Nephron (organoid): ENCODE data around the gene WIPF2.

Source experiments
- H3K27ac Mint-ChIP-seq, 3 experiments: 2 replicates each; pipeline ENCODE4 v1.8.0; 2020; ENCODE audit warnings: mixed read lengths in 3 of 3, mild to moderate bottlenecking in 2 of 3, moderate library complexity in 1 of 3
- H3K27me3 Mint-ChIP-seq: 2 replicates; pipeline ENCODE4 v1.8.0; 2021; ENCODE audit warnings: low read depth, mild to moderate bottlenecking, moderate library complexity, mixed read lengths
- H3K36me3 Mint-ChIP-seq: 2 replicates; pipeline ENCODE4 v1.8.0; 2020; ENCODE audit warnings: low read depth, mixed read lengths
- H3K4me1 Mint-ChIP-seq: 2 replicates; pipeline ENCODE4 v1.8.0; 2020; ENCODE audit warnings: mixed read lengths
- H3K4me3 Mint-ChIP-seq, 3 experiments: 2 replicates each; pipeline ENCODE4 v1.8.0; 2020; ENCODE audit warnings: mild to moderate bottlenecking in 3 of 3, mixed read lengths in 3 of 3, moderate library complexity in 2 of 3
- H3K9me3 Mint-ChIP-seq: 2 replicates; pipeline ENCODE4 v1.8.0; 2020; ENCODE audit warnings: mixed read lengths
- TF ChIP-seq, protein P1 (sequence below), 3 experiments: fragments of 200-600 bp; sonication (generic); IDR thresholded peaks; one replicate each; pipeline ENCODE4 v1.5.0; 2021; ENCODE audit warnings: antibody characterized with exemption in 3 of 3; ENCODE audit not compliant: unreplicated experiment in 3 of 3

WIPF2 gene

DNA sequence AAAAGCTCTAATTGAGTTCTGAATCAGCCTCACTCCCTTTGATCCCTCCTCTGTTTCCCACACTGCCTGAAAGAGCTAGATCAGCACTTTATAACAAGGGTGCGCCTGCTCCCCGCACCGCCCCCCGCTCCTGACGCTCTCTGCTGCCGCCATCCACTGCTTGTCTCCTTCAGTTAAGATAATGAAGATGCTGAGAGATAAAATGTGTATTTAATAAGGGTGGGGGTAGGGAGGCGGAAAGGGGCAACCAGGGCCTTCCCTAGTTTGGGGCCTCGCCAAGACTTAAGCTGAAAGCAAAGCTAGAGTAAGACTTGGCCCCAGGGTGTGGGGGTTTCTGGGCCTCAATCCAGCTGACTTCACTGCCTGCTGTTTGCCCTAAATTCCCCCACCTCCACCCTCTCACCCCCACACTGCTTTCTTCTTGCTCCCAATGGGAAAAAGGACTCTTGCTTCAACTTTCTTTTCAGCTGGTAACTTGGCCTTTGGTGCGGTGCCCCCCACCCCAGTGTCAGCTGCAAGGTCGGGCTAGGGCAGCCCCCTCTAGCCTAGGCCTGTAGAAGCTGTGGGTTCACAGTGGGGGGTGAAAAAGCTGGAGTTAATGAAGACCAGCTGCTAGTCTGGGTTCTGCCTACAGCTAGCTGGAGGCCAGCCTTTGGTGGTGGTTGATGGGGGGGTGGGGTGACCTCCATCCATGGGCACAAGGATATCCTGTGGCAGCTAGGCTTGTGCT, 88.1 kb downstream of the WIPF2 start:
- Mint-ChIP-seq H3K27ac (no peak overlapping the region), H3K27me3 (no peaks in the 10 kb centered on the region), H3K36me3 (no peaks in the 10 kb centered on the region), H3K4me3 (no peak overlapping the region), H3K4me1 (peaks cover 22% of the 10 kb centered on the region), H3K9me3 (no peaks in the 10 kb centered on the region)
- TF ChIP-seq, protein P1, sequence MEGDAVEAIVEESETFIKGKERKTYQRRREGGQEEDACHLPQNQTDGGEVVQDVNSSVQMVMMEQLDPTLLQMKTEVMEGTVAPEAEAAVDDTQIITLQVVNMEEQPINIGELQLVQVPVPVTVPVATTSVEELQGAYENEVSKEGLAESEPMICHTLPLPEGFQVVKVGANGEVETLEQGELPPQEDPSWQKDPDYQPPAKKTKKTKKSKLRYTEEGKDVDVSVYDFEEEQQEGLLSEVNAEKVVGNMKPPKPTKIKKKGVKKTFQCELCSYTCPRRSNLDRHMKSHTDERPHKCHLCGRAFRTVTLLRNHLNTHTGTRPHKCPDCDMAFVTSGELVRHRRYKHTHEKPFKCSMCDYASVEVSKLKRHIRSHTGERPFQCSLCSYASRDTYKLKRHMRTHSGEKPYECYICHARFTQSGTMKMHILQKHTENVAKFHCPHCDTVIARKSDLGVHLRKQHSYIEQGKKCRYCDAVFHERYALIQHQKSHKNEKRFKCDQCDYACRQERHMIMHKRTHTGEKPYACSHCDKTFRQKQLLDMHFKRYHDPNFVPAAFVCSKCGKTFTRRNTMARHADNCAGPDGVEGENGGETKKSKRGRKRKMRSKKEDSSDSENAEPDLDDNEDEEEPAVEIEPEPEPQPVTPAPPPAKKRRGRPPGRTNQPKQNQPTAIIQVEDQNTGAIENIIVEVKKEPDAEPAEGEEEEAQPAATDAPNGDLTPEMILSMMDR (IDR thresholded peaks at IDR 0.05; ENCODE audit: unreplicated experiment in 3 of 3), result no peak

DNA sequence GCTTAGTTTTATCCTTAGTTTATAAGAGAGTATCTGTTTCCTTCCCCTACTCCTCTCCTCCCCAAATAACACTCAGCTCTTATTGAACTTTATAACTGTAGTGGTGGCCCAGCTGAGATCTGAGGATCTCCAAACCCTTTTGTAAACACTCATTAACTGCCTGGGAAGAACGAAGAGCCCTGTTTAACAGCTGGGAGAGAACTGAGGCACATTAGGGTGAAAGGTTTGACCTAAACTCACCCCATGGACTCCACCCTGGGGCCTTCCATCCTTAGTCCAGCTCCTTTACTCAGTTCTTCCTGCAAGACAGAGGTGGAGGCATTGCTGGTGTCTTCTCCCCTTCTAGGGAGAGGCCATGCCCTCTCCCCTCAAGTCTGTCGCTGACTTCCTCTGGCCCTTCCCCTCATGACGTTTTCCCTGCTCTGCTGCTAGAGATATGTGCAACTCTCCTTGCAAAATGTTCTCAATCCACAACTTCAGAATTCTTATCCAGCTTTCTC, 88.7 kb downstream of the WIPF2 start:
- Mint-ChIP-seq H3K4me1 (peaks cover 19% of the 10 kb centered on the region), H3K4me3 (no peak overlapping the region), H3K36me3 (no peaks in the 10 kb centered on the region), H3K9me3 (no peaks in the 10 kb centered on the region), H3K27ac (no peak overlapping the region), H3K27me3 (no peaks in the 10 kb centered on the region)
- TF ChIP-seq, protein P1 (IDR thresholded peaks at IDR 0.05; ENCODE audit: unreplicated experiment in 3 of 3), result no peak

DNA sequence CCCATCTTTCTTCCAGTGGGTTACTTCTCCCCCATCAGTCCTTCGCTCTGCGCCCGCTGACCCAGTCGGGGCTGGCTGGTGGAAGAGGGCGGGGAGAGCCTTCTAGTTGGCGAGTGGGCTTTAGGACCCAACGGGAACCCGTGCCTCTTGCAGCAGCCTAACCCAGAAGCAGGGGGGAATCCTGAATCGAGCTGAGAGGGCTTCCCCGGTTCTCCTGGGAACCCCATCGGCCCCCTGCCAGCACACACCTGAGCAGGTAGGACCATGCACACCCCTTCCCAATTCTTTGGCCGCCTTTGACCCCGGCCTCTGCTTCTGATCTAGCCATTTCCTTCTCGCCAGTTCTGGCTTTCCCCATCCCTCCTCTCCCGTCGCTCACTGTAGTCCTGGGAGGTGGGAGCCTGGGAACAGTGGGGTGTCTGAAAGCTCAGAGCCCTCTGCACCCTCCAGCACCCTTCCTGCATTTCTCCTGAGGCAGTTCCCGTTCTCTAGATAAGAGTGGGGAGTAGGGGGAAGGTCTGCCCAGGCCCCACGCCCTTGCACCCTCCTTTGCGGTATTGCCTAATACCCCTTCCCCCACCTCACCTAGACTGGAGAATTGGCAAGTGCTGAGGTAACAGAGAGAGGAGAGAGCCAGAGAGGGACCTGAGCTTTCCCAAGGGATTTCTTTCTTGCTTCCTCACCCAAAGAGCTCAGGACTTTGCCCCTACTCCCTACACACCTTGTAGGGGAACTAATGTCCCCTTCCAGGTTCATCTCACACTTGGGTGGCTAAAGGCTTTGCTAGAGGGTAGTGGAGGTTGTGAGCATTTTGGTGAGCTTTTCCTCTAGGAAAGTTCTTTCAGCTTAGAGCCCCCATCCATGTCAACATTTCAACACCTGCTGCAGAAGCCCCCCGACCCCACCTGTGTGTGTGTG, 90.2 kb downstream of the WIPF2 start, which contains the start of gene RARA:
TSS of gene RARA (plus strand) at position 150 of the 918 bp plus-strand sequence. CDS start 22,039 bp downstream, outside the sequence.
- no peaks in the 10 kb centered on the region for H3K36me3 Mint-ChIP-seq

DNA sequence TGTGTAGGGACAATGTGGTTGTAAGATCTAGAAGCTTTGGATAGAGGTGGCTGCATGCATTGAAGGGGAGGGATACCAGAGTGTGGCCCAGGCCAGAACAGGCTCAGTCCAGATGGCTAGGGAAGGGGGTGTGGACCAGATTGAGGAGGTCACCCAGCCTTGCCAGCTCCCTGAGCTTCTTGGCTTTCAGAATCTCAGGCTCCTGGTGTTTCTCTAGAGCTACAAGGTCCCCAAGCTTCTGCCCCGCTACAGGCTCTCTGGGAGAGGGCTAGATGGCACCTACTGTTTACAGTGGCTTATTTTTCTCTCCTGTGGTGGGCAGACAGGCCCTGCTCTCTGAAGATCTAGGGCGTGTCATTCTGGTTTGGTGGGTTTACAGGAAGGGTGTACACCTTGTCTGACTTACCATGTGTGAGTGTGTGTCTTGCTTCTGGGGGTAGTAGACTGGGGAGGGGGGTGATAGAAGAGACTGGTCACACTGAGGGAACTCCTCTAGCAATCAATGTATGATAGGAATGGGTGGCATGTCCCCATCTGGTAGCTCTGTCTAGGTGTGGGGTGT, 90.9 kb downstream of the WIPF2 start:
- H3K27me3 Mint-ChIP-seq, result no peaks in the 10 kb centered on the region
- no peak overlapping the region for H3K27ac Mint-ChIP-seq
- TF ChIP-seq, protein P1 (IDR thresholded peaks at IDR 0.05; ENCODE audit: unreplicated experiment in 3 of 3), result no peak

More for the DNA sequence above, 90.2 kb downstream of the WIPF2 start, which contains the start of gene RARA:
- peaks cover 4% of the 10 kb centered on the region for H3K4me1 Mint-ChIP-seq
- TF ChIP-seq, protein P1 (IDR thresholded peaks at IDR 0.05; ENCODE audit: unreplicated experiment in 3 of 3), result no peak
- H3K27ac Mint-ChIP-seq, result no peak within 1 kb of the TSS
- no peaks in the 10 kb centered on the region for H3K9me3 Mint-ChIP-seq
- H3K27me3 Mint-ChIP-seq, result no peaks in the 10 kb centered on the region
- no peak within 1 kb of the TSS for H3K4me3 Mint-ChIP-seq

DNA sequence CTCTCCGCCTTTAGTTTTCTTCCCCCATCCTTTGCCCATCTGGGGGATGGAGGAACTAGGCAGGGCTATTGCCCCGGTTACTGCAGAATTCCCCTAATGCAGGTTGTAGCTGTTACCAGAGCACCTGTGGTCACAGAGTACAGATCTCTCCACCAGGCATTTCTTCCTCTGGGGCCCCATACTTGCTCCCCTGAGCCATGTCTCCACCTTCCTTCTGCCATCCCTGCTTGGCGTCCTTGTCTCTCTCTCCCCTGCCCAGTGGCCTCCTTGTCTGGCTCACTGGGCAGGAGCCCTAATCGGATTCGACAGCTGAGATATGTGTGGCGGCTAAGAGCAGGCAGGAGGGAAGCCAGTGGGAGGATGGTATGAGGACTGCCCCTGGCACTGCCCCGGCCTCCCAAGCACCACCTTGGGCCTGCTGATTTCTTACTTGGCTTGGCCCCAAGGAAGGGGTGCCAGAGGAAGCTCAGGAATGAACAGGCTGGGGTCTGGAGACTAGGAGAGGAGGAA, 91.8 kb downstream of the WIPF2 start:
- TF ChIP-seq, protein P1 (IDR thresholded peaks at IDR 0.05; ENCODE audit: unreplicated experiment in 3 of 3), result no peak
- H3K4me3 Mint-ChIP-seq, result peak overlapping the region in 1 of 3 experiments; percentile 41
- no peaks in the 10 kb centered on the region for H3K27me3 Mint-ChIP-seq
- H3K36me3 Mint-ChIP-seq, result no peaks in the 10 kb centered on the region
- H3K27ac Mint-ChIP-seq, result peak overlapping the region in 1 of 3 experiments; percentile 30
- H3K9me3 Mint-ChIP-seq, result no peaks in the 10 kb centered on the region
- no peaks in the 10 kb centered on the region for H3K4me1 Mint-ChIP-seq

More for the DNA sequence above, 90.9 kb downstream of the WIPF2 start:
- Mint-ChIP-seq H3K4me1 (no peaks in the 10 kb centered on the region), H3K9me3 (no peaks in the 10 kb centered on the region), H3K4me3 (no peak overlapping the region), H3K36me3 (no peaks in the 10 kb centered on the region)
